Liver (tissue), 9 donors: ENCODE results near the gene UCK2. TPM values are rescaled to one million over a fixed set of nuclear protein-coding genes. Genes with fewer than 3 reads are reported as not detected.
A peak's percentile ranks its signal among the peaks of the same experiment; 100 is the strongest.

Experiments
- DNase-seq: peaks from one replicate; pipeline ENCODE4 v3.0.0-alpha.2; 2017; ENCODE audit warnings: low spot score
- H3K27ac ChIP-seq, 2 donors: one replicate each; pipeline ENCODE4 v1.7.0; 2013; ENCODE audit warnings: inconsistent platforms in 2 of 2, low read length in 2 of 2, control low read depth in 1 of 2, low read depth in 1 of 2, mild to moderate bottlenecking in 1 of 2
- H3K27me3 ChIP-seq, 4 donors: one replicate each; pipeline versions ENCODE4 v1.6.1 to v1.7.0; 2013; ENCODE audit warnings: low read length in 3 of 4, inconsistent platforms in 1 of 4, mild to moderate bottlenecking in 1 of 4, moderate library complexity in 1 of 4; ENCODE audit not compliant: control insufficient read depth in 4 of 4, insufficient read depth in 4 of 4
- H3K36me3 ChIP-seq, 4 donors: one replicate each; pipeline versions ENCODE4 v1.6.1 to v1.7.0; 2013; ENCODE audit warnings: low read length in 3 of 4, mild to moderate bottlenecking in 3 of 4, low read depth in 1 of 4, moderate library complexity in 1 of 4; ENCODE audit not compliant: control insufficient read depth in 4 of 4, insufficient read depth in 3 of 4
- H3K4me1 ChIP-seq, 4 donors: one replicate each; pipeline versions ENCODE4 v1.6.1 to v1.7.0; 2013; ENCODE audit warnings: low read length in 3 of 4, mild to moderate bottlenecking in 3 of 4, moderate library complexity in 1 of 4; ENCODE audit not compliant: control insufficient read depth in 4 of 4, insufficient read depth in 4 of 4
- H3K4me3 ChIP-seq, 3 donors: one replicate each; pipeline versions ENCODE4 v1.6.1 to v1.7.0; 2013; ENCODE audit warnings: low read length in 3 of 3, control low read depth in 1 of 3, low read depth in 1 of 3, mild to moderate bottlenecking in 1 of 3
- H3K9ac ChIP-seq, 2 donors: one replicate each; pipeline ENCODE4 v1.7.0; 2013; ENCODE audit warnings: low read length in 2 of 2, mild to moderate bottlenecking in 2 of 2, moderate library complexity in 2 of 2, control low read depth in 1 of 2, low read depth in 1 of 2
- H3K9me3 ChIP-seq, 4 donors: one replicate each; pipeline versions ENCODE4 v1.6.1 to v1.7.0; 2013; ENCODE audit warnings: low read length in 3 of 4; ENCODE audit not compliant: control insufficient read depth in 4 of 4
- ATF3 ChIP-seq: IDR thresholded peaks from 2 replicates; pipeline ENCODE4 v1.6.1; 2016; ENCODE audit warnings: antibody characterized with exemption
- CTCF ChIP-seq: fragments of 150-350 bp; IDR thresholded peaks from 2 replicates; pipeline ENCODE4 v1.5.1; 2017; ENCODE audit warnings: improper control_type of control experiment, low read depth, low read length; ENCODE audit not compliant: missing input control
- EGR1 ChIP-seq, 2 donors: IDR thresholded peaks; 2 replicates each; pipeline ENCODE4 v1.6.1; 2016 to 2018; ENCODE audit warnings: antibody characterized with exemption in 2 of 2, low read depth in 2 of 2
- FOXA1 ChIP-seq: IDR thresholded peaks from 2 replicates; pipeline ENCODE4 v1.6.1; 2016; ENCODE audit warnings: antibody characterized with exemption
- GABPA ChIP-seq, 2 donors: IDR thresholded peaks in 1 of 2; conservative IDR thresholded peaks in 1 of 2; 2 replicates each; pipeline ENCODE4 v1.6.1; 2016; ENCODE audit warnings: antibody characterized with exemption in 2 of 2, mild to moderate bottlenecking in 1 of 2, moderate library complexity in 1 of 2
- HNF4A ChIP-seq, 2 donors: conservative IDR thresholded peaks; 2 replicates each; pipeline ENCODE4 v1.6.1; 2016; ENCODE audit warnings: antibody characterized with exemption in 2 of 2, mild to moderate bottlenecking in 2 of 2
- HNF4G ChIP-seq: IDR thresholded peaks from 2 replicates; pipeline ENCODE4 v1.6.1; 2016; ENCODE audit warnings: antibody characterized with exemption
- JUND ChIP-seq, 2 donors: IDR thresholded peaks; 2 replicates each; pipeline ENCODE4 v1.6.1; 2016; ENCODE audit warnings: antibody characterized with exemption in 2 of 2
- MAX ChIP-seq: IDR thresholded peaks from 2 replicates; pipeline ENCODE4 v1.6.1; 2016; ENCODE audit warnings: antibody characterized with exemption
- NR2F2 ChIP-seq: IDR thresholded peaks from 2 replicates; pipeline ENCODE4 v1.6.1; 2016; ENCODE audit warnings: antibody characterized with exemption
- RAD21 ChIP-seq, 2 donors: IDR thresholded peaks; 2 replicates each; pipeline ENCODE4 v1.6.1; 2016; ENCODE audit warnings: antibody characterized with exemption in 2 of 2, mild to moderate bottlenecking in 2 of 2
- REST ChIP-seq: IDR thresholded peaks from 2 replicates; pipeline ENCODE4 v1.6.1; 2016; ENCODE audit warnings: antibody characterized with exemption, mild to moderate bottlenecking
- TAF1 ChIP-seq: conservative IDR thresholded peaks from 2 replicates; pipeline ENCODE4 v1.6.1; 2016; ENCODE audit warnings: antibody characterized with exemption, mild to moderate bottlenecking
- YY1 ChIP-seq: IDR thresholded peaks from 2 replicates; pipeline ENCODE4 v1.6.1; 2016; ENCODE audit warnings: antibody characterized with exemption, mild to moderate bottlenecking
- ZBTB33 ChIP-seq: IDR thresholded peaks from 2 replicates; pipeline ENCODE4 v1.6.1; 2016; ENCODE audit warnings: antibody characterized with exemption
- WGBS: extraction: QIAGEN DNeasy Blood & Tissue Kit; methylation state at CpG from one replicate; pipeline ENCODE4 v1.1.7; 2013; 5-methylcytosine and 5-hydroxymethylcytosine counted together
- polyA plus RNA-seq, 2 donors: library from polyadenylated mRNA; stranded (reverse) in 1 of 2; unstranded in 1 of 2; fragments of 200-250 nt in 1 of 2; fragments of >200 nt in 1 of 2; fragmentation: Nextera tagmentation in 1 of 2; extraction: Ambion mirVana in 1 of 2; gene quantifications; one replicate each; pipeline versions ENCODE4 v1.2.1 to v1.2.3, GENCODE V29; 2013 to 2015
- total RNA-seq, 2 donors: library from RNA; depleted of rRNA; stranded (reverse); fragments of >200 nt; gene quantifications; one replicate each; pipeline ENCODE4 v1.2.3, GENCODE V29; 2014
- donor health status: healthy.
- donor health status: healthy.
- donor health status: healthy.
- donor health status: healthy.
- donor health status: healthy.

The UCK2 gene
- total and polyA plus RNA-seq, 4 donors: 8.9 to 25.5 (median 17.3) TPM

GRCh38 chr1:165869343-165869742, 41.9 kb downstream of the UCK2 start:
- Histone ChIP-seq H3K4me1 (peaks cover 1 to 5% (median 2%) of the 10 kb centered on the region in 4 donors), H3K36me3 (no peaks in the 10 kb centered on the region), H3K27me3 (no peaks in the 10 kb centered on the region), H3K9me3 (no peaks in the 10 kb centered on the region), H3K9ac (no peak overlapping the region), H3K27ac (no peak overlapping the region), H3K4me3 (no peak overlapping the region)
- TF ChIP-seq MAX (no peak), HNF4G (no peak), NR2F2 (no peak), CTCF (no peak), YY1 (no peak), ZBTB33 (no peak), ATF3 (no peak), EGR1 (IDR thresholded peaks at IDR 0.05; ENCODE audit: low read depth in 2 of 2) (no peak), GABPA (IDR thresholded peaks at IDR 0.05 in 1 of 2, conservative IDR thresholded peaks at IDR 0.05 in 1 of 2) (no peak), FOXA1 (no peak), TAF1 (no peak), RAD21 (IDR thresholded peaks at IDR 0.05) (no peak), HNF4A (conservative IDR thresholded peaks at IDR 0.05) (no peak), REST (no peak)
- WGBS: 95% methylated on average over 5 of the region's 5 CpGs
- DNase-seq: no peak

- H3K4me1 ChIP-seq: peaks cover 4 to 11% (median 5%) of the 10 kb centered on the region in 4 donors
- no peaks in the 10 kb centered on the region for H3K36me3 ChIP-seq
- H3K9me3 ChIP-seq: no peaks in the 10 kb centered on the region
- H3K27ac ChIP-seq: no peak overlapping the region
- DNase-seq: peak; percentile 56
- WGBS: 53% methylated on average over 4 of the region's 4 CpGs
- no peak overlapping the region for H3K4me3 ChIP-seq
- no peaks in the 10 kb centered on the region for H3K27me3 ChIP-seq
- no peak overlapping the region for H3K9ac ChIP-seq
- TF ChIP-seq TAF1 (no peak), YY1 (no peak), FOXA1 (no peak), JUND (IDR thresholded peaks at IDR 0.05) (no peak), MAX (no peak), REST (no peak), RAD21 (IDR thresholded peaks at IDR 0.05) (peak; percentile 69 to 83), EGR1 (IDR thresholded peaks at IDR 0.05; ENCODE audit: low read depth in 2 of 2) (no peak), ZBTB33 (no peak), ATF3 (no peak)
Measured at GRCh38 chr1:165871311-165872067, 44.1 kb downstream of the UCK2 start.
